Fibroblast of skin of scalp (primary cell): ENCODE data around the gene RAB30.
A peak's percentile ranks its signal among the peaks of the same experiment; 100 is the strongest.

Source experiments
- DNase-seq: peaks from one replicate; pipeline ENCODE4 v3.0.0-alpha.2; 2013

Gene RAB30

GRCh38 chr11:83007909-83008580 lies 63.7 kb downstream of the RAB30 start:
- DNase-seq, result no peak

- DNase-seq, result no peak
These were observed 64.2 kb downstream of the RAB30 start for GRCh38 chr11:83007477-83007876.

- DNase-seq, result no peak
These were observed 64.8 kb downstream of the RAB30 start for GRCh38 chr11:83006877-83007330.

- no peak for DNase-seq
These were observed 66.7 kb downstream of the RAB30 start for GRCh38 chr11:83004746-83005556.

- DNase-seq, result no peak
These were observed 69.2 kb downstream of the RAB30 start for GRCh38 chr11:83002522-83002921.

- DNase-seq, result no peak
These were observed 69.6 kb downstream of the RAB30 start for GRCh38 chr11:83002053-83002452.

- no peak for DNase-seq
These were observed 71.3 kb downstream of the RAB30 start for GRCh38 chr11:83000381-83000780.

GRCh38 chr11:82999232-82999631 lies 72.5 kb downstream of the RAB30 start:
- no peak for DNase-seq

- DNase-seq, result no peak
These were observed 73.0 kb downstream of the RAB30 start for GRCh38 chr11:82998697-82999096.

- DNase-seq, result no peak
These were observed 74.6 kb downstream of the RAB30 start for GRCh38 chr11:82996966-82997606.

GRCh38 chr11:82995754-82996398 lies 75.8 kb downstream of the RAB30 start:
- DNase-seq, result peak; percentile 78

- no peak for DNase-seq
These were observed 76.5 kb downstream of the RAB30 start for GRCh38 chr11:82995235-82995634.

GRCh38 chr11:82994604-82995230 lies 77.0 kb downstream of the RAB30 start:
- no peak for DNase-seq

- DNase-seq, result no peak
These were observed 79.5 kb downstream of the RAB30 start for GRCh38 chr11:82992223-82992622.

GRCh38 chr11:82989628-82990404 lies 81.9 kb downstream of the RAB30 start:
- no peak for DNase-seq

GRCh38 chr11:82988936-82989627 lies 82.6 kb downstream of the RAB30 start:
- no peak for DNase-seq

GRCh38 chr11:82987997-82988396 lies 83.7 kb downstream of the RAB30 start:
- no peak for DNase-seq

- DNase-seq, result no peak
These were observed 85.3 kb downstream of the RAB30 start for GRCh38 chr11:82986446-82986845.

- no peak for DNase-seq
These were observed 89.8 kb downstream of the RAB30 start for GRCh38 chr11:82981852-82982251.

- no peak for DNase-seq
These were observed 90.8 kb downstream of the RAB30 start for GRCh38 chr11:82980947-82981346.

GRCh38 chr11:82980292-82980691 lies 91.4 kb downstream of the RAB30 start:
- peak; percentile 93 for DNase-seq
